Measurements from ENCODE around the gene COL11A2.

COL11A2 gene

DNA sequence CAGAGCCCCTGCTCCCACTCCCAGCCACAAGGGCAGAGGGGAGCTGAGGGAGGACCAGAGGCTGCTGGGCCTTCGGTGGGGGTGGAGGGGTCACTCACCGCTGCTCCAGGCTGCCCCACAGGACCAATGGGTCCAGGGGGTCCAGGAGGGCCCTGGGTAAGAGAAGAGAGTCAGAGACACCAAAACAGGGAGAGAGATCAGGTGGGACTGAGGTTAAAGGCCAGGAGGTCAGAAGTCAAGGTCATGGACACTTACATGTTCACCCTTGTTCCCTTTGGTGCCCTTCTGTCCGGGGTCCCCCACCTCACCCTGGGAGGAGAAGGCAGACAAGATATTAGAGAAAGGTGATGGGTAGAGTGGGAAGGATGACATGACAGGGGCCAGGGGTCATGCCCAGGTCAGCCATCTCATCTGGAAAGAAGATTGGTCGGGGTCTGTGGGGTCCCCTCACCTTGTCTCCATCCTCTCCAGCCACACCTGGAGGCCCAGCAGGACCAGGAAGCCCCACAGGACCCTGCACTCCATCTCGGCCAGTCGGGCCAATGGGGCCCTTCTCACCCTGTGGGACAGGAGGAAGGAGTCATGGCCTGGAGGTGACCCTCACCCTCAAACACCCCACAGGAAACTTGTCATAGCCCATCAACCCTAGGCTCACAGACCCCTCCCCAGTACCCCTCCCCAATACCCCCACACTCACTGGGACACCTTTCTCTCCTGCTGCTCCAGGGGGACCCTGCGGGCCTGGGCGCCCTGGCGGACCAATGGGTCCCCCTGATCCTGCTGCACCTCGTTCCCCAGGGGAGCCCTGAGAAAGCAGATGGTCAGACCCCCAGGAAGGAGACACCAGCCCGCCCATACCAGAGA, 21.0 kb downstream of the COL11A2 start:
- DNase-seq, result no peak

DNA sequence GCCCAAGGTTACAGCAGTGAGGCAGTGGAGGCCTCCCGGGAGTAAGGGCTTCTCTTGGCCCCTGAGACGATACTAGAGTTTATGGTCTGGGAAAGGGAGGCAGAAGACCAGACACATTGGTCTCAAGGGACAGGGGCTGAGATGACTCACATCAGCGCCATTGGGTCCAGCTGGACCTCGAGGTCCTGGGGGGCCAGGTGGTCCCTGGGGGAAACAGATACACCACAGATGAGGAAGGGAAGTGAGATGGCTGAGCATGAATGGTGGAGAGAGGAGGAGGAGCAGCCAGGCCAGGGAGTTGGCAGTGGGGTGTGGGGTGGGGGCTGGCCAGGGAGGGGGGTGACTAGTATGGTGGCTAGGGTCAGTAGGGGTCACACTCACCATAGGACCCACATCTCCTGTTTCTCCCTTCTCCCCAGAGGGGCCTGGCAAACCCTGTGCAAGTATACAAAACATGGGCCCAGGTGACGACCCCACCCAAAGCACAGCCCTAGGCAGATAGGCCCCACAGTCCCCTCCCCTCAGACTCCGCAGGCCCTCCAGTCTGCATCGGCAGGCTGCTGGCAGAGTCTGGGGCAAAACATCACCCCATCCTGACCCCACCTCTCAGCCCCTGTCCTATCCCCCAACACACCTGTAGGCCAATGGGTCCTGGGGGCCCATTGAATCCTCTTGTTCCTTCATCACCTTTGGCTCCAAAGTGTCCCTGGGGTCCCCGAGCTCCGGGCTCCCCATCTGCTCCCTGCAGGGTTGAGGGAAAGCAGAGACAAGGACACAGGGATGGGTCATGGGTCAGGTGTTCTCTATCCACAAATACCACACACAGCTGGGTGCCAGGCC, 21.9 kb downstream of the COL11A2 start:
- no peak for DNase-seq

DNA sequence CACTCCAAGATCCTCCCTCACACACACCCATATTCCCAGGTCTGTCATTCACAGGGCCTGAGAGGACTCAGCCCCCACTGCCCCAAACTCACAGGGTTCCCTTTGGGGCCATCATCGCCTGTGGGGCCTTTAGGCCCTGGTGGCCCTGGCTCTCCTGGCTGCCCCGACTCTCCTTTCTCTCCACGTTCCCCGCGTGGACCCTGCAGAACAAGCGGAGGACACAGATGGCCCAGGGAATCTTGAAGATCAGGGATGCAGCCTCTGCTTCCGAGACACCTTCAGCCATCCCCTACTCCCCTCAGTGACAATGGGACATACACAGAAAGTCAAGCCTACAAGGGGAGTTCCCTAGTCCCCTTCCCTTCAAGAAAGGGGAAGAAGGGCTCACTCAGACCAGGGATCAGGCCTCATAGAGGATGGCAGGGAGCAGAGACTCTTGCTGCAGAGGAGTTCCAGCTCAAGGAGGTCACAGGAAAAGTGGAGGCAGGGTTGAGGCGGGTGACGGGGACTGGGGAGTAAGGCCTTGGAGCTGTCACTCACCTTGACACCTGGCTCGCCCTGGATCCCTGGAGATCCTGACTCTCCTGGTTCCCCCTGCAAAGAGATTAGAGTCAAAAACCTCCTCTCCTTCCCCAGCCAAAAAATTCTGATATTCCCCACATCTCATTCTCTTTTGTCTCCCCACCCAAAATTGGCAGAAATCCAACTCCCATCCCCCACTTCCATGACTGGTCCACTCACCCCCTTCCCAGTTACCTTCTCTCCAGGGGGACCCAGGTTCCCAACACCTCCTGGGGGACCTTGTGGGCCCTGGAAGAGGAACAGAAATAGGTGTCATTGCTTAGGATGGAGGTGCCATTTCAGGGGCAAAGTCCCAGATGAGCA, 22.7 kb downstream of the COL11A2 start:
- DNase-seq, result no peak

DNA sequence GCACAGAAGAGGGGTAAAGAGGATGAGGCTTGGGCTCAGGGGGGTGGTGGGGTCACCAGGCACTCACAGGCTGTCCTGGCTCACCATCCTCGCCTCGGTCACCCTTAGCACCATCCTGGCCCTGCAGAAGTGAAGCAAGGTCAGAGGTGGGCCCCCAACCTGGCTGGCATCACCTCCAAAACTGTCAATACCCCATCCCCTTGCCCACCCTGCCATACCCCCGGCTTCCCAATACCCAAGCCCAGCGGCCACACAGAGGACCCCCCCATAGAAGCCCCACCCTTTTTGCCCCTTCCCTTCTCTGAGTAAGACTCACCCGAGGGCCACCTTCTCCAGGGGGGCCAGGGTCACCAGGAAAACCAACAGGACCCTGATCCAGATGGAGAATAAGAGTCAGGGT, 23.6 kb downstream of the COL11A2 start:
- no peak for DNase-seq

DNA sequence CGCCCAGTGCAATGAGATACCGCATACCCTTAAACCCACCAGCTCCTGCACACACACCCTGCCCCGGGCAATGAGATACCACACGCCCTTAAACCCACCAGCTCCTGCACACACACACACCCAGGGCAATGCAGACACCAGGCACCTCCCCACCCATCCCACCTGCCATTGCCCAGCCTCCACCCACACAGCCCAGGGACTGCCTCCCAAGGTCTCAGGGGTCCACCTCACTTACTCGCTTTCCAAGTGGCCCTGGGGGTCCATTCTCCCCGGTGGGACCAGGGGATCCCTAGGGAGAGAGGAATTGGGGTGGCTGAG, 24.0 kb downstream of the COL11A2 start:
- no peak for DNase-seq

DNA sequence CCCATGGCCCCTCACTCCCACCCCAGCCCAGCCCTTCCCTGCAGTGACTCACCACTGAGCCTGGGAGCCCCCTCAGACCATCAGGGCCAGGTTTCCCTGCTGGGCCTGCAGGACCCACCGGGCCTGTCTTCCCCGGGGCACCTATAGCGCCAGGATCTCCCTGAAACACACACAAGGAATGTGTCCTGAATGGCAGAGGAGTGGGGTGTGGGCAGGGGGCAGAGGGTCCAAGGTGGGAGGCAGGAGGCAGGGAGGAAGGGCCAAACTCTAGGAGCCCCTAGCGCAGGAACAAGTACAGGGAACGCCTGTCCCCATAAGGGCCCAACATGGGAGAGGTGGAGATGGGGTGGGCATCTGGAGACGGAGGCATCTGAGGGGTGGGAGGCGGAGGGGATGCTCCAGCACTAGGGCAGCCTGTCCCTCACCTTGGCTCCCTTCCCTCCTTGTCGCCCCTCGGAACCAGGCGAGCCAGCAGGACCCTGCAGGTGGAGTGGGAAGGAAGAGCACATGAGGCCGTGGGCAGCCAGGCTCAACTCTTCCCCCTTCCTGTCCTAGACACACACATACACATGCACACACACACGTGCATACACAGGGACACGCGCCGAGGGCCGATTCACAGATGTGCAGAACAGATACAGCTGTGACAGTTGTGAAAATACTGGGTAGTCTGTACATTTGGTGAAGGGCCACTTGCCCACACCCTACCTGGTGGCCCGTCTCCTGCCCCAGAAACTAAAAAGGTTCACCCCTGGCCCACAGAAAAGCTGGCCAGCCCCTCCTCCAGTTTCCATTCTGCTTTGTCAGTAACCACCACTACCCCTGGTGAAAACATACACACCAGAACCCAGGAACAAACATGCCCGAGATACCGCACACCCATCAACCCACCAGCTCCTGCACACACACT, 24.6 kb downstream of the COL11A2 start:
- no peak for DNase-seq

DNA sequence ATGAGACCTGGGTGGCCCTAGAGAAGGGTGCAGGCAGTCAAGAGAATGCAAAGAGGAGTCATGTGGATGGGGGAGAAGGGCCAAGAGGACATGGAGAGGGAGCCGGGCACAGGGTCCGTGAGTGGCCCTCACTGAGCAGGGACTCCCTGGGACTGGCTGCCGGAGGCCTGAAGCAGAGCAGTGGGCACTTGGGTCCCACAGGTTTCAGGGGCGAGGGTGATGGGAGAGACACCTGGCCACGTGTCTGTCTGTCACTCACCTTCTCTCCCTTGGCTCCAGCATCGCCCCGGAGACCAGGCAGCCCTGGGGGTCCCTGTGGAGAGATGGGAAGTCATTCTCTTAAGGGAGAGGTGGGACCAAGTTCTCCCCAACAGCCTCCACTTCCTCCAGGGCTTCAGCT, 25.5 kb downstream of the COL11A2 start:
- DNase-seq, result no peak

DNA sequence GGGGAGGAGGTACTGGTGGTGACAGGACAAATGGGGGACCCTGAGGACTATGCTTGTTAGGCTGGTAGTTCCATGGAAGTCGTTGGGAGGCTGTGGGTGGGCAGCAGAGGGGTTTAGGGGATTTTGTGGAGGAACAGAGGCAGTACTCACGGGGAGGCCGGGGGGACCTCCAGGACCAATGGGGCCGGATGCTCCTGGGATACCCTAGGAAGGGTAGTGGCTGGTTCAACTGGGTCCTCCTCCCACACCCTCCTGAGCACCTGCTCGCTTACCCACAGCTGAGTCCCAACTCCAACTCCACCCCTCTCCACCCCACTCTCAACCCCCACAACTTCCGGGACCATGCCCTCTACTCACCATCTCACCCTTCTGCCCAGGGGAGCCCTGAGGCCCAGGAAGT, 25.9 kb downstream of the COL11A2 start:
- no peak for DNase-seq

DNA sequence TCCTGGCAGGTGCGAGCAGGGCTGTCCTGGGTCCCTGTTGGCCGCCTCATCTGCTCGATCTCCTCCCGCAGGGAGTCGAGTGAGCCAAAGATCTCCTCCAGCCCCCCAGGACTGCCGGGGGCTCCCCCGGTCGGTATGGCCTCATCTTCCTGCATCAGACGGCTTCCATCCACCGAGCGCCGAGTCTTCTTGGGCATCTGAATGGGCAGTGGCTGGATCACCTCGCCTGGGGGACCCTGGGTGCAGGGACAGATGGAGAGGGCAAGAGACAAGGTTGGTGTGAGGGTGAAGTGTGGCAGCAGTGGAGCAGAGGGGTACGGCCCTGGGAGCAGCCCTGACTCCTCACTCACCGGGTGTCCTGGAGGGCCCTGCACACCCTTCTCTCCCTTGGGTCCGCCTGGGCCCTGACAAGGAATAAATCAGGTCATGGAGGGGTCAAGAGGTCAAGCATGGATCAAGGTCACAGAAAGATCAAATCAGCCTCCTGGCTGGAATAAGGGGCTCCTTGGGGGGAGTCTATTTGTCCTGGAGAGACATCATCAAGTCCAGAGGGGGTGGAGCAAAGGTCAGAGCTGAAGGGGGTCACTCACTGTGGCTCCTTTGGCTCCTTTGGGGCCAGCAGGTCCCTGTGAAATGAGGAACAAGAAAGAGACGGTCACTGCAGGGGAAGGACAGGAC, 26.5 kb downstream of the COL11A2 start:
- no peak for DNase-seq

DNA sequence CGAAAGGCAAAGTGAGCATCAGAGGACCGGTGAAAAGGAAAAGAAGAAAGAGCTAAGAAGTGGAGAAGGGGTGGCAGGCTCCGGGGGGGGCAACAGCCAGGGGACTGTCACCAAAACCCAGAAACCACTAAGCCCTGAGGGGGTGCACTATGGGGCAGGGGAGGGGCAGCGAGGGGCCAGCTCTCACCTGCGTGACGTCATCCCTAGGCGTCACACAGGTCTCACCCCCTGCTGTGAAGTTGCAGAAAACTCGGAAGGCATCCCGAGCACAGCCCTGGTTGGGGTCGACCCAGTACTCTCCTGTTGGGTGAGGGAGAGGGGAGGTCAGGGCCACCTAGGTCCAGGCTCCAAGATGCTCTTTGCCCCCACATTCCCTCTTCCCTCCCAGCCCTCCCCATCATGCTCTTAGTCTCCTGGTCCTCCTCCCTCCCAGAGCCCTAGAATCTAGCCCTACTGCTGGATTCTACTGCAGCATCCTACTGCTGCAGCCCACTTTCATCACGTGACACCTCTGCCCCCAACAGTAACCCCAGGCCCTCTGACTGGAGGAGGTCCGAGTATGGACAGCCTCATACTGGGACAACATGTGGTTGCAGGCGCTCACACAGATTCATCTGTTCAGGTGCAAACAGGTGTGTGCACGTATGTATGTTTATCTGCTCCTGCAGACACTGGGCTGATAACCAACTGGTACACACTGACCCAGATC, 27.4 kb downstream of the COL11A2 start:
- DNase-seq, result no peak

DNA sequence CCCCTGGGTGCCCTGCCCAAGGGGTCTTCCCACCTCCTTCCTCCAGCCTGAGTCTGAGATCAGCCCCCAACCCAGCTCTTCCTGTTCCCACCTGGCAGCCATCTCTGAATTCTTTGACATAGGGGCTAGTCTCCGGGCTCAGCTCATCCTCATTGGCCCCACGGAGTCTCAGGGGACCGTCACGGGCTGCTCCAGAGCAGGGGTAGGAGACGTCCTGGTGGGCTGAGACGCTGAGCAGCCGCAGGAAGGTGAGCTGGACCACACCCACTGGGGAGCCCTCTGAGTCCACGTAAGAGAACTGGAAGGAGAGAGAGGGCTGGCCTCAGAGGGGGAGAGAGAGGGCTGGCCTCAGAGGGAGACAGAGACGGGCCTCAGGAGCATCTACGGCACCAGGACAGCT, 28.1 kb downstream of the COL11A2 start:
- DNase-seq, result no peak

DNA sequence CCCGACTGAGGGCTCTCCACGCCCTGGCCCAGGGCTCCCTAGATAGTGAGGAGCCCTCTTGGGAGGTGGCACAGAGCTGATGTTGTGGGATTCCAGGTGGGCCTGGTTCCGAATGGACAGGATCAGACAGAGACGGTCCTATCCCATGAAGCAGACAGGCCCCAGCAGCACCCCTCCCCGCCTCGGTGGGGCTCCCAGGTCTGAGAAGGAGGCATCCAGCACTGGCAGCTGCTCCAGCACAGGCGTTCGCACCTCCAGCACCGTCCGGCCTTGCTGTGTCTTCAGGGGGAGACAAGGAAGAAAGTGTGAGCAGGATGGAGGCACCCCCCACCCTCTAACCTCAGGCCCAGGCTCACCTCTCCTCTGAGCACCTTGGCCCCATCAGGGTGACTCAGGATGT, 28.7 kb downstream of the COL11A2 start:
- no peak for DNase-seq

DNA sequence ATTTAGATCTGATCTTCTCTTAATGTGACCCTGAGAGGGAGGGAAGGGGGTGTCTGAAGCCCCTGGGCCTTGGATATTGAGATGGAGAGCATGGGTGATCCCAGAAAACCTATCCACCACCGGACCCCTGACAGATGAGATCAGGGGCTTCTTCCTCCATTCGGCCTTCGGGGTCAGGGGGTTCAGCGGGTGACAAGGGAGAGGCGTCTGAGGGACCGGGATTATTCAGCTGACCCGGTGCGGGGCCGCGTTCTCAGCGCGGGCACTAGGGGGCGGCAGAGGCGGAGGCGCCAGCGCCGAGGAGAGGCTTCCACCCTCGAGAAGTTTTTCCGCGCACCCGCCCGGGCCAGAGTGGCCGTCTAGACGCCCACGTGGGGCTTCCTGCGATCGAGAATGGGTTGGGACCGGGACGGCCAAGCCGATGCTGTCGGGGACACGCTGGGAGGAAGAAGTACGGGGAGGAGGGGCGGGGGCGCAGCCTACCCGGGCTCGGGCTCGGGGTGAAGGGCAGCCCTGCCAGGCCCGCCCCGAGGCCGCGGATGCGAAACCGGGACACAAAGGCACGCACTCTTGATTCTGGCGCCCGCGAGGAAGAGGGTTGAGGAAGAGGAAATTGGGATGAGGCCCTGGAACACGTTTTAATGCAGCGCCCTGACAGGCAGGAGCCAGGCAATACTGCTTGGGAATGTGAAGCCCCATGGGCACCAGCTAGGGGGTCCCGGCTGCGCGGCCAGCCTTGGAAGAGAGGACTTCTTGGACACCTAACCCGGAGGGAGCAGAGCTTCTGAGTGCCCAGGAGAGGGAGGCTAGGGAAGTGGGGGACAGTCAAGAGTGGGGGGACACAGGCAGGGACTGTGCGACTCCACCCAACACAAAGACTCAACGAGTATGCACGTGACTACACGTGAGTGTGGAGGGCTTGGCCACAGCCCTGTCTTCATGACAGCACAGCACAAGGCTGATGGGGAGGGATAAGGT, 30.6 kb downstream of the COL11A2 start:
- DNase-seq, result peak; percentile 66

DNA sequence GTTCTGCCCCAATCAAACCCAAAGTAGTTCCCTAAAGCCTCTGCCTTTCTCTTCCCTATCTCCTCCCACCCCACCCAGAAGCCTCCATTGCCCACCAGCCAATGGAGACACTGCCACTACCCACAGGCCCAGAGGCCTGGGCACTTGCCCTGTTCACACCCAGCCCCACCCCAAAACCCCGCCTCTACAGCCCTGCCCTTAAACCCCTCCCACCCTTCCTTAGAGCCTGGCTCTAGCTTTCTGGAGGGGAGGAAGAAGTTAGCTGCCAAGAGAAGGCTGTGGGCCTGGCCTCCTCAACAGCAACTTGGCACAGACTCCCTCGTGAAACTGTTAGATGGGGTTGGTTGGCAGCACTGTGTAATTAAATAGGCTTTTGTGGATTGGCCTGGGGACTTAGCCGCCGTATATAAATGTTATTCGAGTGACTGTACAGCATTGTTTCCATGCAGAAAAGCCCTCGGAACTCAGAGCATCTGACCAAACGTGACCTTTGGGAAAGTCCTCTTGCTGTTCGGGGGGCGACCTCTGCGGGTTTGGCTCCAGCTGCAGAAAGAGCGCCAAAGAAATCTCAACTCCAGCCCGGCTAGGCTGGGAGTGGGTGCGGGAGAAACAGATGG, 31.4 kb downstream of the COL11A2 start:
- DNase-seq, result peak; percentile 78

DNA sequence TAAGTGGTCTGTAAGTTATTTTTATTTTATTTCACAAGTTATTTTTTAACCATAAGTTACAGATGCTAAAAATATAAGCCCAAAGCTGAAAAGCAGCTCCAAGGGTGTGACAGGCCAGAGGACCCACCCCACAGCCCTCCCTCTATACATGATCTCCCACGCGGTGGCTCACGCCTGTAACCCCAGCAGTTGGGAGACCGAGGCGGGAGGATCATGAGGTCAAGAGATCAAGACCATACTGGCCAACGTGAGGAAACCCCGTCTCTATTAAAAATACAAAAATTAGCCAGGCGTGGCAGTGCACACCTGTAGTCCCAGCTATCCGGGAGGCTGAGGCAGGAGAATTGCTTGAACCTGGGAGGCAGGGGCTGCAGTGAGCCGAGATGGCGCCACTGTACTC, 32.2 kb downstream of the COL11A2 start:
- no peak for DNase-seq

DNA sequence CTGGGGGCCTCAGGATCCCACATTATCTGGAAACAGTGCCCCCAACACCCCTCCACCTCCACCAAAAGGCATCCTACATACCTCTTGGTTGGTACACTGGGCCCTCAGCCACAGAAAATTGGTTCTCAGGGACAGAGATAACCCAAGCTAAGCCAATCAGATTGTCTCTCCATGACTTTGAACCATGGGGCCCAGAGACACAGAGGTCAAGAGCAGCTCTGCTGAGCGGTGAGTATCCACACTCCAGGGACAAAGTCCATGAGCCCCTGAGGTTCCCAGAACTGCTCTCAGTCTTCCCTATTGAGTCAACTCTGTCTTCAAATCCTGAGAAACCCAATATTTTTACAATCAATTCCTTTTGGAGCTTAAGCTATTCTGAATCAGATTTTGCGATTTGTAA, 35.3 kb downstream of the COL11A2 start:
- DNase-seq, result no peak

DNA sequence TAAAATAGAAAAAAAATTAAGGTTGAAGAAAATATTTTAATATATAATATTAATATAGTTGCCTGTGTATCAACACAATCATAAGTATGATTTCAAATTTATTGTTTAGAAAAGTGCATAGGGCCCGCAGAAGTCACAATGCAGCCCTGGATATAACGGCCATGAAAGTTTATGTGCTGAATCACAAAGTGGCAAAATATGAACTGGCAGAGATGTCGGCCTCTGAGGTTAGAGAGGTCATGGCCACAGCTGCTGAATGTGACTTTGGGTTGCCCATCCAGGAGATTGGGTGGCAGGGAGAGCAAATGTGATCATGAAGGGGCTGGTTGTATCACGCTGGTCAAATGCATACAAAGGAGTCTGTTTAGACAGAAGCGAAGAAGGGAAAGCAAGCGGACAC, 35.7 kb downstream of the COL11A2 start:
- DNase-seq, result no peak

DNA sequence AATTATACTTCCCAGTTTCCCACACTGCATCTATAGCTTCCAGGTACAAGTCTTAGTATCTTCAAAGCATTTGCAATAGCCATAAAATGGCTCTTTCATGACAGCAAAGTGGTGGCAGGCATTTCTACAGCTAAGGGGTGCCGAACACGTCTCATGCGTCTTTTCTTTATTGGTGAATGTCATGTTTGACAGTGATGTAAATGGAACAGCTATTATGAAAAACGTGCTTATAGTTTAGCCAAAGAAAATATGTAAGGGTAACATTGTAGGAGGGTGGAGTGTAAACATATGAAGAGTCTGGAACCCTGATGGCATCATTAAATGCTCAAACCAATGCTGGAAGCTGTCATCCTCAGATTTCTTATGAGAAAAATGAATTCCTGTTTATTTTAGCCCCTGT, 37.9 kb downstream of the COL11A2 start:
- DNase-seq, result no peak

DNA sequence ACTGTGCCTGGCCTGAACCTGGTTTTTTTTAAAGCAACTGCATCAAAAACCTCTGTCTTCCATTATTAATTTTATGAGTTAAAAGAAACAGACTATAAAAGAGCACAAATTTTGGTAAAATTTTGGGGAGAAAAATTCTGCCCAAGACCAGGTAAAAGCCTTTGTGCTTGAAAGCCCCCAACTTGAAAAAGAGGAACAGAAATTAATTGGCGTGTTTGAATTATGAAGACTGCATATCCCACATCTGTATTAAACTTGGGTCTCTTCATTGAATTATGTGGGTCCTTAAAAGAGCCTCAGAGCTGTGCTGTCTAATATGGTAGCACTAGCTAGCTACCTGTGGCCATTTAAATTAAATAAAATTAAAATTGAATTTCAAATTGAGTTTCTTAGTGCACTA, 41.2 kb downstream of the COL11A2 start:
- no peak for DNase-seq

Measured in GDM1 (cell line).